GM18907 (cell line): ENCODE results near the gene TMEM184B.

Source experiments
- ATAC-seq: cut with Tn5 transposase; IDR thresholded peaks from one replicate; pipeline ENCODE4 v1.9.1; 2021; ENCODE audit warnings: mild to moderate bottlenecking, moderate library complexity; ENCODE audit not compliant: unreplicated experiment

The TMEM184B gene

GRCh38 chr22:38228326-38228872, 44.4 kb downstream of the TMEM184B start:
- no peak for ATAC-seq

- no peak for ATAC-seq
Measured at GRCh38 chr22:38226853-38227649, 45.8 kb downstream of the TMEM184B start.

- no peak for ATAC-seq
Measured at GRCh38 chr22:38223289-38223960, 49.4 kb downstream of the TMEM184B start.

GRCh38 chr22:38222797-38223119, 50.1 kb downstream of the TMEM184B start:
- no peak for ATAC-seq

- ATAC-seq: no peak
Measured at GRCh38 chr22:38221908-38222796, 50.7 kb downstream of the TMEM184B start.

GRCh38 chr22:38221407-38221806, 51.4 kb downstream of the TMEM184B start:
- ATAC-seq: no peak

- no peak for ATAC-seq
Measured at GRCh38 chr22:38220653-38221386, 52.0 kb downstream of the TMEM184B start.

GRCh38 chr22:38220163-38220562, 52.6 kb downstream of the TMEM184B start:
- ATAC-seq: no peak

GRCh38 chr22:38219632-38220031, 53.2 kb downstream of the TMEM184B start:
- ATAC-seq: no peak

GRCh38 chr22:38218661-38219622, 53.9 kb downstream of the TMEM184B start:
- no peak for ATAC-seq

- no peak for ATAC-seq
Measured at GRCh38 chr22:38215156-38216038, 57.4 kb downstream of the TMEM184B start.

- ATAC-seq: no peak
Measured at GRCh38 chr22:38214302-38215056, 58.3 kb downstream of the TMEM184B start.

GRCh38 chr22:38213990-38214301, 58.9 kb downstream of the TMEM184B start:
- ATAC-seq: no peak

GRCh38 chr22:38213319-38213989, 59.4 kb downstream of the TMEM184B start:
- no peak for ATAC-seq

- no peak for ATAC-seq
Measured at GRCh38 chr22:38212442-38212841, 60.4 kb downstream of the TMEM184B start.

GRCh38 chr22:38211556-38211955, 61.3 kb downstream of the TMEM184B start:
- ATAC-seq: no peak

GRCh38 chr22:38208551-38208968, 64.2 kb downstream of the TMEM184B start:
- ATAC-seq: no peak
